A673 (cell line): ENCODE measurements around the gene BABAM2. TPM values are rescaled to one million over a fixed set of nuclear protein-coding genes. Genes with fewer than 3 reads are reported as not detected.
A peak's percentile ranks its signal among the peaks of the same experiment; 100 is the strongest.

Experiments
- BruUV-seq: library from RNA; stranded (reverse); fragments of 400-500 nt; replicated peaks from 2 replicates; lab custom pipeline; 2021; lab: Mats Ljungman, UMichigan
- CTCF ChIA-PET: fragments of 300-600 bp; sonication (Branson Sonifier 250); formaldehyde crosslinking; loops from one replicate; lab custom pipeline; 2022; ENCODE audit warnings: antibody characterized with exemption; lab: Charles Lee
- POLR2A ChIA-PET: fragments of 300-600 bp; sonication (Branson Sonifier 250); formaldehyde crosslinking; loops from one replicate; lab custom pipeline; 2022; ENCODE audit warnings: antibody characterized with exemption; ENCODE audit not compliant: low non-redundant PET; lab: Charles Lee
- DNase-seq: peaks from one replicate; pipeline ENCODE4 v3.0.0-alpha.2; 2015; ENCODE audit warnings: low spot score
- H3K27ac ChIP-seq: fragments of 200-600 bp; sonication (generic); 2 replicates; pipeline ENCODE4 v1.5.1; 2016; ENCODE audit warnings: mixed run types, low read depth, mild to moderate bottlenecking, mixed read lengths, antibody characterized with exemption, low read length; ENCODE audit not compliant: poor library complexity, severe bottlenecking
- H3K27me3 ChIP-seq: fragments of 200-600 bp; sonication (generic); replicated peaks from 2 replicates; pipeline ENCODE4 v1.6.1; 2017; ENCODE audit warnings: mixed run types, low read depth, mild to moderate bottlenecking, mixed read lengths, antibody characterized with exemption, low read length; ENCODE audit not compliant: insufficient read depth, poor library complexity
- H3K36me3 ChIP-seq: fragments of 200-600 bp; sonication (generic); 2 replicates; pipeline ENCODE4 v1.6.1; 2016; ENCODE audit warnings: mixed run types, mild to moderate bottlenecking, mixed read lengths, antibody characterized with exemption, low read length; ENCODE audit not compliant: insufficient read depth, poor library complexity, severe bottlenecking
- H3K4me1 ChIP-seq: fragments of 200-600 bp; sonication (generic); 2 replicates; pipeline ENCODE4 v1.6.1; 2017; ENCODE audit warnings: mixed run types, mild to moderate bottlenecking, mixed read lengths, antibody characterized with exemption, low read length; ENCODE audit not compliant: insufficient read depth, poor library complexity, severe bottlenecking
- H3K4me3 ChIP-seq: fragments of 200-600 bp; sonication (generic); 2 replicates; pipeline ENCODE4 v1.5.1; 2016; ENCODE audit warnings: low read depth, mixed run types, mild to moderate bottlenecking, mixed read lengths, low read length; ENCODE audit not compliant: poor library complexity, severe bottlenecking
- H3K9me3 ChIP-seq: fragments of 200-600 bp; sonication (generic); 2 replicates; pipeline ENCODE4 v1.6.1; 2016; ENCODE audit warnings: mixed run types, low read depth, mild to moderate bottlenecking, mixed read lengths, antibody characterized with exemption, low read length; ENCODE audit not compliant: poor library complexity, severe bottlenecking
- CTCF ChIP-seq: fragments of 300-800, 200-600 bp; sonication (generic); conservative IDR thresholded peaks from 2 replicates; pipeline ENCODE4 v1.5.1; 2017; ENCODE audit warnings: low read depth, mild to moderate bottlenecking, antibody characterized with exemption, low read length, moderate library complexity, mixed read lengths
- EZH2 ChIP-seq: fragments of 200-600 bp; sonication (generic); IDR thresholded peaks from 2 replicates; pipeline ENCODE4 v1.6.1; 2017; ENCODE audit warnings: borderline replicate concordance, low read depth, mild to moderate bottlenecking, mixed read lengths, antibody characterized with exemption, low read length; ENCODE audit not compliant: poor library complexity, severe bottlenecking
- intact Hi-C: fragments of 100-400 bp; cut with micrococcal nuclease; formaldehyde crosslinking; loops from one replicate; pipeline ENCODE4 v1.10.0; 2022; ENCODE audit not compliant: unreplicated experiment
- total RNA-seq: library from RNA; stranded (reverse); gene quantifications from 2 replicates; pipeline ENCODE4 v1.2.3, GENCODE V29; 2021

BABAM2 gene
- total RNA-seq, 1 experiment from 2014 or later: 21.8 TPM

GRCh38 chr2:28271231-28271918 lies 380.8 kb downstream of the BABAM2 start:
- intact Hi-C loops: no loop called here
- no peak for TF ChIP-seq CTCF
- no peak for TF ChIP-seq EZH2
- Histone ChIP-seq H3K36me3 (no peaks in the 10 kb centered on the region), H3K9me3 (no peaks in the 10 kb centered on the region), H3K27ac (peak overlapping the region; percentile 38), H3K4me1 (peaks cover 42% of the 10 kb centered on the region), H3K27me3 (no peaks in the 10 kb centered on the region), H3K4me3 (no peak overlapping the region)
- ChIA-PET POLR2A (no interaction called here), CTCF (no interaction called here)
- DNase-seq: no peak
- BruUV-seq: no TSS peak

GRCh38 chr2:28271919-28272250 lies 381.4 kb downstream of the BABAM2 start:
- Histone ChIP-seq H3K27me3 (no peaks in the 10 kb centered on the region), H3K4me1 (peaks cover 47% of the 10 kb centered on the region), H3K9me3 (no peaks in the 10 kb centered on the region), H3K36me3 (no peaks in the 10 kb centered on the region), H3K27ac (no peak overlapping the region), H3K4me3 (no peak overlapping the region)
- CTCF ChIA-PET: no interaction called here
- POLR2A ChIA-PET: no interaction called here
- DNase-seq: no peak
- BruUV-seq: no TSS peak
- TF ChIP-seq EZH2: no peak
- TF ChIP-seq CTCF: no peak
- intact Hi-C loops: no loop called here

- Histone ChIP-seq H3K27me3 (no peaks in the 10 kb centered on the region), H3K4me1 (peaks cover 43% of the 10 kb centered on the region), H3K4me3 (no peak overlapping the region), H3K27ac (peak overlapping the region; percentile 81), H3K36me3 (no peaks in the 10 kb centered on the region), H3K9me3 (no peaks in the 10 kb centered on the region)
- CTCF ChIA-PET: interaction anchor here (0.6 kb wide), 1 partner anchor 123 kb away, joined by 3 read pairs; no protein-coding TSS in a partner anchor
- intact Hi-C loops: no loop called here
- POLR2A ChIA-PET: no interaction called here
- no TSS peak for BruUV-seq
- no peak for DNase-seq
- TF ChIP-seq EZH2: no peak
- no peak for TF ChIP-seq CTCF
These were observed 383.2 kb downstream of the BABAM2 start for GRCh38 chr2:28273751-28274150.
